AG09309 (cell line): ENCODE results near the gene PCDHGC4.

Experiments
- DNase-seq: peaks from one replicate; pipeline ENCODE4 v3.0.0-alpha.2; 2010; ENCODE audit warnings: low read depth
- H3K4me3 ChIP-seq: 2 replicates; pipeline ENCODE4 v1.5.1; 2011; ENCODE audit warnings: mild to moderate bottlenecking, low read depth, low read length, moderate library complexity; ENCODE audit not compliant: control insufficient read depth
- TF ChIP-seq, protein P1 (sequence below): IDR thresholded peaks from 2 replicates; pipeline ENCODE4 v1.5.1; 2011; ENCODE audit warnings: mild to moderate bottlenecking, low read depth, low read length, inconsistent platforms; ENCODE audit not compliant: insufficient read depth, control insufficient read depth; ENCODE audit errors: missing control alignments

Gene PCDHGC4

GRCh38 chr5:141489841-141490240 is 5.0 kb downstream of the PCDHGC4 start:
- no peak for DNase-seq
- TF ChIP-seq, protein P1, sequence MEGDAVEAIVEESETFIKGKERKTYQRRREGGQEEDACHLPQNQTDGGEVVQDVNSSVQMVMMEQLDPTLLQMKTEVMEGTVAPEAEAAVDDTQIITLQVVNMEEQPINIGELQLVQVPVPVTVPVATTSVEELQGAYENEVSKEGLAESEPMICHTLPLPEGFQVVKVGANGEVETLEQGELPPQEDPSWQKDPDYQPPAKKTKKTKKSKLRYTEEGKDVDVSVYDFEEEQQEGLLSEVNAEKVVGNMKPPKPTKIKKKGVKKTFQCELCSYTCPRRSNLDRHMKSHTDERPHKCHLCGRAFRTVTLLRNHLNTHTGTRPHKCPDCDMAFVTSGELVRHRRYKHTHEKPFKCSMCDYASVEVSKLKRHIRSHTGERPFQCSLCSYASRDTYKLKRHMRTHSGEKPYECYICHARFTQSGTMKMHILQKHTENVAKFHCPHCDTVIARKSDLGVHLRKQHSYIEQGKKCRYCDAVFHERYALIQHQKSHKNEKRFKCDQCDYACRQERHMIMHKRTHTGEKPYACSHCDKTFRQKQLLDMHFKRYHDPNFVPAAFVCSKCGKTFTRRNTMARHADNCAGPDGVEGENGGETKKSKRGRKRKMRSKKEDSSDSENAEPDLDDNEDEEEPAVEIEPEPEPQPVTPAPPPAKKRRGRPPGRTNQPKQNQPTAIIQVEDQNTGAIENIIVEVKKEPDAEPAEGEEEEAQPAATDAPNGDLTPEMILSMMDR = no peak
- no peak overlapping the region; the same call in 1 of the 2 replicates for H3K4me3 ChIP-seq

GRCh38 chr5:141490271-141490670 is 5.4 kb downstream of the PCDHGC4 start:
- no peak overlapping the region for H3K4me3 ChIP-seq
- TF ChIP-seq, protein P1 = no peak
- DNase-seq = no peak

DNA sequence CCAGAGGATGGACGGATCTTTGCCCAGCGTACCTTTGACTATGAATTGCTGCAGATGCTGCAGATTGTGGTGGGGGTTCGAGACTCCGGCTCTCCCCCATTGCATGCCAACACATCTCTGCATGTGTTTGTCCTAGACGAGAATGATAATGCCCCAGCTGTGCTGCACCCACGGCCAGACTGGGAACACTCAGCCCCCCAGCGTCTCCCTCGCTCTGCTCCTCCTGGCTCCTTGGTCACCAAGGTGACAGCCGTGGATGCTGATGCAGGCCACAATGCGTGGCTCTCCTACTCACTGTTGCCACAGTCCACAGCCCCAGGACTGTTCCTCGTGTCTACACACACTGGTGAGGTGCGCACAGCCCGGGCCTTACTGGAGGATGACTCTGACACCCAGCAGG is 5.9 kb downstream of the PCDHGC4 start:
- no peak overlapping the region for H3K4me3 ChIP-seq
- TF ChIP-seq, protein P1 = no peak
- DNase-seq = no peak

GRCh38 chr5:141491323-141492167 is 6.7 kb downstream of the PCDHGC4 start:
- H3K4me3 ChIP-seq = no peak overlapping the region
- DNase-seq = no peak
- TF ChIP-seq, protein P1 = no peak

- DNase-seq = no peak
- TF ChIP-seq, protein P1 = no peak
- H3K4me3 ChIP-seq = no peak overlapping the region
Observed at GRCh38 chr5:141492168-141492885, 7.5 kb downstream of the PCDHGC4 start.

DNA sequence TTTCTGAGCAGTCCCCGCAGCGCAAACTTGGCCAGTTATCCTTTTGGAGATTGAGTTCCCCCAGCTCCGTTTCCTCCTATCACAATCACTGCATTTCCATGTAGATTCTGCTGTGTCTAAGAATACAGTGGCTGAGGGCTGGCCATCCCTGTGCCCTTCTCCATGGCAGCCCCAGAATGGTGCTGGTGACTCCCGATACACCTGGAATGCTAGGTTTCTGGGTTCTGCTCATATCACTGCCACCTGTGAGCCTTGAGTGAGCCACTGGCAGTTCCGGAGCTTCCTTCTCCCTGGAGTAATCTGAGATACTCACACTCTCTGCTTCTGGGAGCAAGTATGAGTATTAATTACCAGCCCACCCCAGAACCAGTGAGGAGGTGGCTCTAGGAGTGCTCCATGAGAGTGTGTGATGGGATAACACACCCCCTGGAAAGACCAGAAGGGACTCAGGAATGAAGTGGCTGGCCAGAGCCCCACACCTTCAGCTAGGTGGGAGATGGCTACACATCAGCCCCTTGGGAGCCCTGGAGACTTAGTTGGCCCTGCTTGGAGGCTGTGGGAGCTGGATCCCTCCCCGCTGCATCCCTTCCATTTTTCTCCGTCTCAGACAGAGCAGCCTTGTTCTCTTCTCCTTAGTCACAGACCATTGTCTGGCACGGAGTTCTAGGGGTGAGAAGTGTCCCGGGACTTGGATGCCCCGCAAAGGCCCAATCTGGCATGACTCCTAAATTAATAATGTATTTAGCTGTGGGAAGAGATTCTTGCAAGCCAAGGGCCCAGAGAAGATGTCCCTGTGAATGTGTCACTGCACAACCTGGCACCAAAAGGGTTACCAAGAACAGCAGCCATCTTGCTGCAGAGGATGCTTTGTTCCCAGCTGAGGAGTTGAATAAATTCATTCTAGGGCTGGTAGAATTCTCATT is 8.9 kb downstream of the PCDHGC4 start:
- no peak overlapping the region for H3K4me3 ChIP-seq
- TF ChIP-seq, protein P1 = no peak
- DNase-seq = no peak
